GM10266 (cell line): ENCODE measurements around the gene CLSTN1.

Source experiments
- DNase-seq: peaks from one replicate; pipeline ENCODE4 v3.0.0; 2012; ENCODE audit errors: extremely low spot score
- TF ChIP-seq, protein P1 (sequence below): IDR thresholded peaks from 2 replicates; pipeline ENCODE4 v1.5.1; 2012; ENCODE audit warnings: mild to moderate bottlenecking, low read depth; ENCODE audit not compliant: control insufficient read depth, insufficient read depth; ENCODE audit errors: missing control alignments

CLSTN1 gene

DNA sequence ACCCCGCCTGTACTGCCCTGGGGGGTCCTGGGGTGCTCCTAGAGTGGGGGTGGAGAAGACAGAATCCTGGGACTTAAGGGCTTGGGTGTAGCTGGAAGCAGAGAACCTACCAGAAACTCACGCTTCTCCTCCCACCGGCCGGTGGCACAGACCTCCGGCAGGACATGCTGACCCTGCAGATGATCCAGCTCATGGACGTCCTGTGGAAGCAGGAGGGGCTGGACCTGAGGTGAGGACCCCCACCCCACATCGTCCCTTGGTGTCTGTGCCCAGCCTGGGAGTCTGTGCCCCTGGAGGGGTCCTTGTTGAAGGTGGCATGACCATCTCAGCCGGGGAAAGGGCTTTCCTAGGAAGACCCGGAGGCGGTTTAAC lies 101.4 kb downstream of the CLSTN1 start:
- TF ChIP-seq, protein P1, sequence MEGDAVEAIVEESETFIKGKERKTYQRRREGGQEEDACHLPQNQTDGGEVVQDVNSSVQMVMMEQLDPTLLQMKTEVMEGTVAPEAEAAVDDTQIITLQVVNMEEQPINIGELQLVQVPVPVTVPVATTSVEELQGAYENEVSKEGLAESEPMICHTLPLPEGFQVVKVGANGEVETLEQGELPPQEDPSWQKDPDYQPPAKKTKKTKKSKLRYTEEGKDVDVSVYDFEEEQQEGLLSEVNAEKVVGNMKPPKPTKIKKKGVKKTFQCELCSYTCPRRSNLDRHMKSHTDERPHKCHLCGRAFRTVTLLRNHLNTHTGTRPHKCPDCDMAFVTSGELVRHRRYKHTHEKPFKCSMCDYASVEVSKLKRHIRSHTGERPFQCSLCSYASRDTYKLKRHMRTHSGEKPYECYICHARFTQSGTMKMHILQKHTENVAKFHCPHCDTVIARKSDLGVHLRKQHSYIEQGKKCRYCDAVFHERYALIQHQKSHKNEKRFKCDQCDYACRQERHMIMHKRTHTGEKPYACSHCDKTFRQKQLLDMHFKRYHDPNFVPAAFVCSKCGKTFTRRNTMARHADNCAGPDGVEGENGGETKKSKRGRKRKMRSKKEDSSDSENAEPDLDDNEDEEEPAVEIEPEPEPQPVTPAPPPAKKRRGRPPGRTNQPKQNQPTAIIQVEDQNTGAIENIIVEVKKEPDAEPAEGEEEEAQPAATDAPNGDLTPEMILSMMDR: no peak

DNA sequence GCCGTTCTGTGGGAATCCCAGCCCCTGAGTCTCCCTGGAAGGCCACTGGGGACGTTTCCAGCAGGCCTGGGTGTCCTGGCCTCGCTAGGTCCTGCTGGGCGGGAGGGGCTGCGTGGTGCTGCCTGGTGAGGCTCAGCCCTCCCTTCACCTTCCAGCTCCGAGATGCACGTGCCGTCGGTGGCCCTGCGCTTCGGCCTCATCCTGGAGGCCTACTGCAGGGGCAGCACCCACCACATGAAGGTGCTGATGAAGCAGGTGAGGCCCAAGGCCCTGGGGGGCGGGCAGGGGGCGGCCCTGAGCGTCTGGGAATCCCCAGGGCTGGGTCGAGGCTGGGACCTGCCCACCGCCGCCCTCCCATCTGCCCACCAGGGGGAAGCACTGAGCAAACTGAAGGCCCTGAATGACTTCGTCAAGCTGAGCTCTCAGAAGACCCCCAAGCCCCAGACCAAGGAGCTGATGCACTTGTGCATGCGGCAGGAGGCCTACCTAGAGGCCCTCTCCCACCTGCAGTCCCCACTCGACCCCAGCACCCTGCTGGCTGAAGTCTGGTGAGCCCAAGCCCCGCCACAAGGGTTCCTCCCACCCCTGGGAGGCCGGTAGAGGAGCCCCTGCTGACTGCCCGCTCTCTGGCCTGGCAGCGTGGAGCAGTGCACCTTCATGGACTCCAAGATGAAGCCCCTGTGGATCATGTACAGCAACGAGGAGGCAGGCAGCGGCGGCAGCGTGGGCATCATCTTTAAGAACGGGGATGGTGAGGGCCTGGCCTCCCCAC lies 102.0 kb downstream of the CLSTN1 start:
- peak; percentile 61 for DNase-seq
- TF ChIP-seq, protein P1: peak; percentile 47

More for the DNA sequence above, 101.4 kb downstream of the CLSTN1 start:
- DNase-seq: no peak

DNA sequence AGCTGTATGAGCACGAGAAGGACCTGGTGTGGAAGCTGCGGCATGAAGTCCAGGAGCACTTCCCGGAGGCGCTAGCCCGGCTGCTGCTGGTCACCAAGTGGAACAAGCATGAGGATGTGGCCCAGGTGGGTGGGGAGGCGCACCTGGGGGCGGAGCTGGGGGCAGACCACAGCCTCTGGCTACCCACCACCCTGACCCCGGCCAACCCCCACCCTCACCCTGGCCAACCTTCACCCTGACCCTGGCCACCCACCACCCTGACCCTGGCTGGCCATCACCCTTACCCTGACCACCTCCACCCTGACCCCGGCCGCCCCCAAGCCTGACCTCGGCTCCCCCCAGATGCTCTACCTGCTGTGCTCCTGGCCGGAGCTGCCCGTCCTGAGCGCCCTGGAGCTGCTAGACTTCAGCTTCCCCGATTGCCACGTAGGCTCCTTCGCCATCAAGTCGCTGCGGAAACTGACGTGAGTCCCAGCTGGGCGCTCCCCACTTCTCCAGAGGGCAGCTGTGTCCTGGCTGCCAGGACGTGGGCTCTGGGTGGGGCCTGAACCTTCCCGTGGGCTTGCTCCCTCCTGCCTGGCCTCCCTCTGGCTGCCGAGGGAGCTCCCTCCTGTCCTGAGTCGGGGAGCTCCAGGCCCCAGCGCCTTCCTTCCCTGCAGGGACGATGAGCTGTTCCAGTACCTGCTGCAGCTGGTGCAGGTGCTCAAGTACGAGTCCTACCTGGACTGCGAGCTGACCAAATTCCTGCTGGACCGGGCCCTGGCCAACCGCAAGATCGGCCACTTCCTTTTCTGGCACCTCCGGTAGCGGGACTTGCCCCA lies 102.8 kb downstream of the CLSTN1 start:
- TF ChIP-seq, protein P1: no peak
- no peak for DNase-seq

DNA sequence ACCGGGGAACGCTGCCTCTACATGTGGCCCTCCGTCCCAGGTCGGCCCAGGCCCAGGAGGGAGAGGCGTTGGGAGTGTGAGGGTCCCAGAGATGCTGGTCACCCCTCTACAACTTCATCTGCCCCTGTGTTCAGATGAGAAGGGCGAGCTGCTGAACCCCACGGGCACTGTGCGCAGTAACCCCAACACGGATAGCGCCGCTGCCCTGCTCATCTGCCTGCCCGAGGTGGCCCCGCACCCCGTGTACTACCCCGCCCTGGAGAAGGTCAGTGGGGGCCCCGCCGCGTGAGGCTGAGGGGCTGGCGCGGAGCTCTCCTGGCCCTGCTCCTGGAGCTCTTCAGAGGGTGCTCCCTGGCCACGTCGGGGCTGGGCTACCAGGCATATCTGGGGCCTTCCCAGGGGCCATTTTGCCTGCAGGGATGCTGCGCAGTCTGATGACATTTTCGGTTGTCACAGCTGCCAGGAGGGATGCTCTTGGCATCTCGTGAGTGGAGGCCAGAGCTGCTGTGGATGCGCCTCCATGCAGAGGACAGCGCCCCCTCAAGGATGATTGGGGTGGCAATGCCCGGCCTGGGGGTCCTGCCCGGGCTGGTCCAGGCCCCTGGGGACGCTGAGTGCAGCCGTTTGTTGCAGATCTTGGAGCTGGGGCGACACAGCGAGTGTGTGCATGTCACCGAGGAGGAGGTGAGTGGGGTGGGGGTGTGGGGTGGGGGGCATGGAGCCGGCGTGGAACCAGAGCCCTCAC lies 103.6 kb downstream of the CLSTN1 start:
- no peak for DNase-seq
- TF ChIP-seq, protein P1: no peak

DNA sequence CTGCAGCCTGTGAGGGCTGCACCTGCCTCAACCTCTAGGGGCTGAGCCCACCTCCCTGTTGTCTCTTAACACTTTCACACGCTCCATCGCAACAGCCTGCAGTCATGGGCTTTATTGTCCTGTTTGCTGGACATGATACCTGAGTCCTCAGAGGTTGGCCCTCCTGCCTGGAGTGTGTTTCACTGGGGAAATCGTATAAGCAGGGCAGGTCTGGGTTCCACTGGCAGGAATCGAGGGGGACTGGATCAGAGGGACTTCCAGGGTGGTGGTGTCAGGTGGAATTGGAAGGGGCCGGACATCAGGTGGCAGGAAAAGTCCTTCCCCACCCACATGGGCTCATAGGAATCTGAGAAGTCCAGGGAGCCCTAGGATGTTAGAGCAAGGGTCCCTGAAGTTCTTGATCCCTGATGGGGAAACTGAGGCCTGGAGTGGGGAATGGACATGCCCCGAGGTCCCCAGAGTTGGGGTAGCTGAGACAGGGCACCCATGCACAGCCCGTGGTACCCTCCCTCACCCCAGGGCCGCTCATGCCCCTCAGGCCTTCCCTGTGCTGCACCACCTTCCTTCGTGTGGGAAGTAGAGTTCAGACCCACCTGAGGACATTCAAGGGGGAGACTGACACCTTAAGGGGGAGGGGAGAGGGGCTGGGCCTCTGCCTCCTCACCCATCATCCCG lies 105.6 kb downstream of the CLSTN1 start:
- TF ChIP-seq, protein P1: no peak
- DNase-seq: no peak

DNA sequence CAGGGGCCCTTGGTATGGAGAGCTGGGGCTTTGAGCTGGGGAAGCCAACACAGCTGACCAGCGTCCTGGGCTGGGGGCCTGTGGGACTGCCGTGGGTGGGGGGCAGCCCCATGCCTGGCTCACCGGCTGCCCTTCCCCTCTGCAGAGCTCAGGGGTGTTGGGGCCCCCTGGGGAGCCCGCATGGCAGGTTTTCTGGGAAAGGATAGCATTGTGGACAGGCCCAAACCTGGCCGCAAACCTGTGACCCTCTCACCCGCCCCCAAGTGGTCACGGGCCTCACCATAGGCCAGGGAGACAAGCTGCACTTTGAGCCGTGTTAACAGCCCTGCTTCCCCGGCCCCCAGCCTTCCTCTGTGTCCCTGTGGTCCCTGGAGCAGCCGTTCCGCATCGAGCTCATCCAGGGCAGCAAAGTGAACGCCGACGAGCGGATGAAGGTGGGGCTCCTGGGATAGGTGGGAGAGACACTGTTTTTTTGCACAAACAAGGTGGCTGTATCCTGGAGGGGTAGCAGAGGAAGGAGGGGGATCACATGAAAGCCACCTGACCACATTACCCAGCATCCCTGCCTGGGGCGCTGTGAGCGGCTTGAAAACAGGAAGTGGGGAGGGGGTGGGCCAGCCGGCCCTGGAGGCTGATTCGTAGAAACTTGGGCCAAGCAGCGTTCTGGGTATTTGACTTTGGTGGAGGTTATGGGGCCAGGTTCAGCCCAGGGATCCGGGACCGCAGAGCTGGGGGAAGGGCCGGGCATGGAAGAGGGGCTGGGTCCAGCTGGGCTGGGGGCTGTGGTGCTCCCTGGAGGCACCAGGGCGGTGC lies 106.4 kb downstream of the CLSTN1 start:
- peak; percentile 92 for DNase-seq

More for the DNA sequence above, 106.4 kb downstream of the CLSTN1 start:
- TF ChIP-seq, protein P1: no peak
